ENCODE data around the gene EHD2.
"Not testable (repeated sequence)": the region's sequence is repeated elsewhere in the genome, so short reads cannot be mapped to it uniquely, and the experiment has no call there.

DNA sequence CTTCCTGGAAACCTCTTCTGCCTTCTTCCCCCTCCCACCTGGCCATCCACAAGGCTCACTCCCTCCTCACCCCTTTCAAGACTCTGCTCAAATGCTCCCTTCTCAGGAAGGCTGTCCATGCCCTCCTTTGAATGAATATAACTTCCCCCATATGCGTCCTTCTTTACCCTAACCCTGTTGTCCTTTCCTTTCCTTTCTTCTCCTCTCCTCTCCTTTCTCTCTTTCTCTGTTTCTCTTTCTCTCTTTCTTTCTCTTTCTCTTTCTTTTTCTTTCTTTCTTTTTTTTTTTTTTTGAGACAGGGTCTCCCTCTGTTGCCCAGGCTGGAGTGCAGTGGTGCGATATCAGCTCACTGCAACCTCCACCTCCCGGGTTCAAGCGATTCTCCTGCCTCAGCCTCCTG, 15.1 kb downstream of the EHD2 start:
- TF ChIP-seq TARDBP (IDR thresholded peaks at IDR 0.05); FOXK2 (IDR thresholded peaks at IDR 0.05); FOXA1 (IDR thresholded peaks at IDR 0.05); SUZ12 (IDR thresholded peaks at IDR 0.05); L3MBTL2 (conservative IDR thresholded peaks at IDR 0.05); ARNT (IDR thresholded peaks at IDR 0.05); HDGF (IDR thresholded peaks at IDR 0.05; ENCODE audit: borderline replicate concordance); SP1 (IDR thresholded peaks at IDR 0.05); ELF4 (IDR thresholded peaks at IDR 0.05); BHLHE40 (IDR thresholded peaks at IDR 0.05; ENCODE audit: borderline replicate concordance); FOXM1 (IDR thresholded peaks at IDR 0.05; ENCODE audit: borderline replicate concordance): not testable (repeated sequence)

Data from HEK293T (cell line).